K562 (cell line): ENCODE results near the gene PSMD14. TPM values are rescaled to one million over a fixed set of nuclear protein-coding genes. Genes with fewer than 3 reads are reported as not detected.

Source experiments
- ATAC-seq: fragments of 200-7000 bp; cut with Tn5 transposase; 3 replicates; pipeline ENCODE4 v1.9.1; 2020; ENCODE audit warnings: moderate library complexity
- BruUV-seq: library from RNA; stranded (reverse); fragments of 400-500 nt; replicated peaks from 2 replicates; lab custom pipeline; 2021; lab: Mats Ljungman, UMichigan
- CTCF ChIA-PET: fragments of 300-600 bp; formaldehyde crosslinking; extraction: SDS; loops from one replicate; lab custom pipeline; 2021; ENCODE audit warnings: low intra/inter-chr PET ratio; lab: Yijun Ruan, JAX
- POLR2A ChIA-PET: fragments of 300-600, 350-650 bp; sonication (Branson Sonifier 250); formaldehyde crosslinking; extraction: SDS; loops from one replicate; lab custom pipeline; 2021; ENCODE audit warnings: antibody characterized with exemption, inconsistent platforms; lab: Yijun Ruan, JAX
- DNase-seq, 4 experiments: peaks; one replicate each; pipeline versions ENCODE4 v3.0.0 to v3.0.0-alpha.2; 2011 to 2018; ENCODE audit warnings: low spot score in 3 of 4, mixed read lengths in 3 of 4; ENCODE audit errors: extremely low read depth in 1 of 4
- FAIRE-seq: peaks from 2 replicates; lab custom pipeline; 2011; peaks lifted over from hg19 to GRCh38; lab: Jason Lieb, UNC
- H2AFZ ChIP-seq: 2 replicates; pipeline ENCODE4 v1.6.0; 2011; ENCODE audit warnings: low read depth, low read length, control low read depth, inconsistent platforms
- H3K27ac ChIP-seq: fragments of 200-600 bp; 3 replicates; pipeline ENCODE4 v1.8.0; 2011; ENCODE audit warnings: low read depth, mild to moderate bottlenecking, control low read depth, inconsistent platforms, low read length, moderate library complexity, mixed read lengths; ENCODE audit errors: extremely low read depth
- H3K27me3 ChIP-seq, 2 experiments: fragments of 300-600 bp in 1 of 2; 2 replicates in 1 of 2; 3 replicates in 1 of 2; pipeline versions ENCODE4 v1.6.0 to v1.8.0; 2011; ENCODE audit warnings: inconsistent platforms in 2 of 2, low read length in 2 of 2, mild to moderate bottlenecking in 1 of 2, mixed read lengths in 1 of 2, moderate library complexity in 1 of 2; ENCODE audit not compliant: control insufficient read depth in 2 of 2, insufficient read depth in 2 of 2
- H3K36me3 ChIP-seq: fragments of 300-600 bp; 3 replicates; pipeline ENCODE4 v1.8.0; 2011; ENCODE audit warnings: mild to moderate bottlenecking, low read length, inconsistent platforms; ENCODE audit not compliant: control insufficient read depth, insufficient read depth
- H3K4me1 ChIP-seq, 2 experiments: fragments of 200-600 bp in 1 of 2; replicated peaks in 1 of 2; 2 replicates in 1 of 2; 3 replicates in 1 of 2; pipeline versions ENCODE4 v1.5.1 to v1.8.0; 2011; ENCODE audit warnings: inconsistent platforms in 2 of 2, low read length in 2 of 2, mild to moderate bottlenecking in 1 of 2, mixed read lengths in 1 of 2, moderate library complexity in 1 of 2; ENCODE audit not compliant: control insufficient read depth in 2 of 2, insufficient read depth in 2 of 2
- H3K4me2 ChIP-seq: 2 replicates; pipeline ENCODE4 v1.6.1; 2011; ENCODE audit warnings: low read length, control low read depth, inconsistent platforms, mixed read lengths; ENCODE audit not compliant: insufficient read depth
- H3K4me3 ChIP-seq: fragments of 200-600 bp; sonication (generic), shearing (Covaris generic); 2 replicates; pipeline ENCODE4 v1.5.1; 2016; ENCODE audit warnings: control low read depth, inconsistent platforms
- H3K79me2 ChIP-seq: fragments of 200-600 bp; 3 replicates; pipeline ENCODE4 v1.8.0; 2011; ENCODE audit warnings: low read length, inconsistent platforms; ENCODE audit not compliant: control insufficient read depth, insufficient read depth
- H3K9ac ChIP-seq, 2 experiments: 2 replicates each; pipeline versions ENCODE4 v1.6.0 to v1.6.1; 2011; ENCODE audit warnings: low read depth in 2 of 2, low read length in 2 of 2, control low read depth in 1 of 2, inconsistent platforms in 1 of 2, mild to moderate bottlenecking in 1 of 2, mixed read lengths in 1 of 2; ENCODE audit not compliant: insufficient read depth in 1 of 2
- H3K9me1 ChIP-seq: one replicate; pipeline ENCODE4 v1.6.0; 2011; ENCODE audit warnings: inconsistent platforms, mild to moderate bottlenecking, low read length, moderate library complexity; ENCODE audit not compliant: control insufficient read depth, insufficient read depth
- H3K9me3 ChIP-seq: replicated peaks from 2 replicates; pipeline ENCODE4 v1.5.1; 2011; ENCODE audit warnings: low read depth, low read length, inconsistent platforms; ENCODE audit not compliant: control insufficient read depth, insufficient read depth
- H4K20me1 ChIP-seq: replicated peaks from 2 replicates; pipeline ENCODE4 v1.6.1; 2011; ENCODE audit warnings: low read length, inconsistent platforms, mixed read lengths; ENCODE audit not compliant: control insufficient read depth, insufficient read depth
- ATF7 ChIP-seq: fragments of 450-650 bp; IDR thresholded peaks from 2 replicates; pipeline ENCODE4 v1.7.1; 2014; ENCODE audit warnings: mild to moderate bottlenecking, moderate library complexity
- CBFA2T3 ChIP-seq: fragments of 450-650 bp; IDR thresholded peaks from 2 replicates; pipeline ENCODE4 v1.6.1; 2017
- FOSL1 ChIP-seq: fragments of 200-800 bp; sonication (Bioruptor generic); conservative IDR thresholded peaks from 2 replicates; pipeline ENCODE4 v1.6.1; 2016; ENCODE audit warnings: missing genetic modification characterization, missing compliant biosample characterization
- GATA2 ChIP-seq: sonication (generic); formaldehyde crosslinking; IDR thresholded peaks from 2 replicates; pipeline ENCODE4 v1.4.0; 2020; ENCODE audit warnings: mild to moderate bottlenecking, missing genetic modification reagents
- HLTF ChIP-seq: fragments of 450-650 bp; IDR thresholded peaks from 2 replicates; pipeline ENCODE4 v1.6.1; 2016
- IRF2 ChIP-seq: sonication (generic); formaldehyde crosslinking; IDR thresholded peaks from 2 replicates; pipeline ENCODE4 v1.8.1; 2022; ENCODE audit warnings: mild to moderate bottlenecking, missing genetic modification reagents
- MECOM ChIP-seq: fragments of 250-450 bp; sonication (Bioruptor Pico); IDR thresholded peaks from 2 replicates; pipeline ENCODE4 v1.8.0; 2022; ENCODE audit warnings: inconsistent platforms
- MTA1 ChIP-seq: fragments of 450-650 bp; IDR thresholded peaks from 2 replicates; pipeline ENCODE4 v1.6.1; 2017; ENCODE audit warnings: borderline replicate concordance
- NR2C1 ChIP-seq, 2 experiments: fragments of 450-650 bp; IDR thresholded peaks; 2 replicates each; pipeline ENCODE4 v1.6.1; 2017; ENCODE audit warnings: mild to moderate bottlenecking in 2 of 2, antibody characterized with exemption in 1 of 2, inconsistent platforms in 1 of 2, missing compliant biosample characterization in 1 of 2, missing genetic modification characterization in 1 of 2
- OTX1 ChIP-seq: fragments of 450-650 bp; formaldehyde crosslinking; IDR thresholded peaks from 2 replicates; pipeline ENCODE4 v1.4.0; 2022; ENCODE audit warnings: mild to moderate bottlenecking
- POLR2A ChIP-seq: fragments of 450-650 bp; conservative IDR thresholded peaks from 2 replicates; pipeline ENCODE4 v1.6.1; 2016
- SRSF9 ChIP-seq: fragments of 200-400 bp; formaldehyde crosslinking; IDR thresholded peaks from 2 replicates; pipeline ENCODE4 v1.6.1; 2017; ENCODE audit warnings: low read depth, low read length, borderline replicate concordance
- ZBTB2 ChIP-seq: fragments of 450-650 bp; IDR thresholded peaks from 2 replicates; pipeline ENCODE4 v1.6.1; 2016; ENCODE audit warnings: antibody characterized with exemption
- ZBTB7A ChIP-seq: IDR thresholded peaks from 2 replicates; pipeline ENCODE4 v1.6.1; 2011; ENCODE audit warnings: low read depth, mild to moderate bottlenecking, low read length, moderate library complexity, borderline replicate concordance; ENCODE audit not compliant: control insufficient read depth
- ZKSCAN8 ChIP-seq: fragments of 200-800 bp; sonication (Bioruptor generic); IDR thresholded peaks from 2 replicates; pipeline ENCODE4 v1.6.1; 2016; ENCODE audit warnings: missing genetic modification characterization, missing compliant biosample characterization
- ZNF445 ChIP-seq: fragments of 250-450 bp; sonication (Bioruptor Pico); IDR thresholded peaks from 2 replicates; pipeline ENCODE4 v1.4.0; 2020; ENCODE audit warnings: low read depth, mild to moderate bottlenecking, moderate library complexity
- ZSCAN29 ChIP-seq: fragments of 450-650 bp; IDR thresholded peaks from 2 replicates; pipeline ENCODE4 v1.6.1; 2017
- WGBS: fragments of 100-300 bp; shearing (Covaris generic); methylation state at CpG from one replicate; pipeline ENCODE4 v1.1.6; 2016; ENCODE audit warnings: low coverage, mixed read lengths; ENCODE audit not compliant: insufficient coverage; ENCODE audit errors: missing lambda C conversion rate; 5-methylcytosine and 5-hydroxymethylcytosine counted together
- in situ Hi-C: fragments of 300-500 bp; cut with MboI; formaldehyde crosslinking; loops from 4 replicates; pipeline ENCODE4 v1.15.0; 2018; ENCODE audit warnings: inconsistent platforms, mixed read lengths
- intact Hi-C: fragments of 100-400 bp; cut with micrococcal nuclease; formaldehyde crosslinking; loops from 2 replicates; pipeline ENCODE4 v1.14.2; 2022
- polyA plus RNA-seq, 8 experiments: library from polyadenylated mRNA; depleted of rRNA in 4 of 8; stranded (reverse) in 5 of 8; unstranded in 3 of 8; fragments of >200 nt; fragmentation: Nextera tagmentation in 2 of 8; fragmentation: Illumina TruSeq in 1 of 8; extraction: Ambion mirVana in 2 of 8; extraction: Trizol in 1 of 8; gene quantifications; 2 replicates each; pipeline versions ENCODE4 v1.2.1 to v1.2.3, GENCODE V29; 2011 to 2014; ENCODE audit warnings: inconsistent platforms in 1 of 8, missing spikeins in 1 of 8
- total RNA-seq, 7 experiments: library from RNA; depleted of rRNA in 6 of 7; stranded (reverse); fragments of >200 nt in 6 of 7; fragmentation: Illumina TruSeq in 2 of 7; extraction: Trizol in 2 of 7; gene quantifications; 2 replicates each; pipeline versions ENCODE4 v1.2.1 to v1.2.3, GENCODE V29; 2011 to 2021; ENCODE audit warnings: low replicate concordance in 1 of 7
- TF ChIP-seq, protein P1 (sequence below): fragments of 450-650 bp; formaldehyde crosslinking; conservative IDR thresholded peaks from 2 replicates; pipeline ENCODE4 v1.4.0; 2022; ENCODE audit warnings: mild to moderate bottlenecking, missing genetic modification characterization
- TF ChIP-seq, protein P2 (sequence below): fragments of 250-450 bp; sonication (Bioruptor Pico); IDR thresholded peaks from 2 replicates; pipeline ENCODE4 v1.5.0; 2020; ENCODE audit warnings: mild to moderate bottlenecking, borderline replicate concordance

The PSMD14 gene
- total and polyA plus RNA-seq, 9 of the 15 experiments (the other 6 are each of a cell fraction or from before 2014, with no cell fraction given): 151 to 515 (median 228) TPM

- no TSS peak for BruUV-seq
- Histone ChIP-seq H3K4me3 (no peak overlapping the region), H3K36me3 (peaks cover 62% of the 10 kb centered on the region), H3K9me1 (no peaks in the 10 kb centered on the region), H3K27ac (no peak overlapping the region), H3K4me2 (no peak overlapping the region), H3K9me3 (no peaks in the 10 kb centered on the region), H2AFZ (no peak overlapping the region), H3K9ac (no peak overlapping the region), H3K79me2 (no peaks in the 10 kb centered on the region; the same call in 2 of the 3 replicates), H3K4me1 (no peaks in the 10 kb centered on the region), H4K20me1 (no peaks in the 10 kb centered on the region), H3K27me3 (no peaks in the 10 kb centered on the region)
- CTCF ChIA-PET: no interaction called here
- WGBS: 94% methylated on average over 3 of the region's 3 CpGs
- DNase-seq (no peak), ATAC-seq (no peak), FAIRE-seq (no peak)
- intact Hi-C loops (no loop called here), in situ Hi-C loops (no loop called here)
- POLR2A ChIA-PET: interaction anchor here (0.6 kb wide), 1 partner anchor 8 kb away, joined by 3 read pairs; no protein-coding TSS in a partner anchor
- TF ChIP-seq IRF2 (no peak), ATF7 (no peak), OTX1 (CRISPR knock-in tag) (no peak), ZKSCAN8 (CRISPR knock-in tag) (no peak), ZBTB7A (no peak), ZSCAN29 (no peak), POLR2A (no peak), ZBTB2 (no peak), MTA1 (no peak), SRSF9 (no peak), FOSL1 (tag) (no peak), HLTF (no peak), GATA2 (CRISPR knock-in tag) (no peak), MECOM (CRISPR knock-in tag) (no peak), CBFA2T3 (no peak), NR2C1 (IDR thresholded peaks at IDR 0.05) (no peak), NR2C1 (tag; IDR thresholded peaks at IDR 0.05) (no peak), ZNF445 (no peak)
- TF ChIP-seq, protein P1, sequence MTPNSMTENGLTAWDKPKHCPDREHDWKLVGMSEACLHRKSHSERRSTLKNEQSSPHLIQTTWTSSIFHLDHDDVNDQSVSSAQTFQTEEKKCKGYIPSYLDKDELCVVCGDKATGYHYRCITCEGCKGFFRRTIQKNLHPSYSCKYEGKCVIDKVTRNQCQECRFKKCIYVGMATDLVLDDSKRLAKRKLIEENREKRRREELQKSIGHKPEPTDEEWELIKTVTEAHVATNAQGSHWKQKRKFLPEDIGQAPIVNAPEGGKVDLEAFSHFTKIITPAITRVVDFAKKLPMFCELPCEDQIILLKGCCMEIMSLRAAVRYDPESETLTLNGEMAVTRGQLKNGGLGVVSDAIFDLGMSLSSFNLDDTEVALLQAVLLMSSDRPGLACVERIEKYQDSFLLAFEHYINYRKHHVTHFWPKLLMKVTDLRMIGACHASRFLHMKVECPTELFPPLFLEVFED (CRISPR knock-in tag): no peak
- TF ChIP-seq, protein P2, sequence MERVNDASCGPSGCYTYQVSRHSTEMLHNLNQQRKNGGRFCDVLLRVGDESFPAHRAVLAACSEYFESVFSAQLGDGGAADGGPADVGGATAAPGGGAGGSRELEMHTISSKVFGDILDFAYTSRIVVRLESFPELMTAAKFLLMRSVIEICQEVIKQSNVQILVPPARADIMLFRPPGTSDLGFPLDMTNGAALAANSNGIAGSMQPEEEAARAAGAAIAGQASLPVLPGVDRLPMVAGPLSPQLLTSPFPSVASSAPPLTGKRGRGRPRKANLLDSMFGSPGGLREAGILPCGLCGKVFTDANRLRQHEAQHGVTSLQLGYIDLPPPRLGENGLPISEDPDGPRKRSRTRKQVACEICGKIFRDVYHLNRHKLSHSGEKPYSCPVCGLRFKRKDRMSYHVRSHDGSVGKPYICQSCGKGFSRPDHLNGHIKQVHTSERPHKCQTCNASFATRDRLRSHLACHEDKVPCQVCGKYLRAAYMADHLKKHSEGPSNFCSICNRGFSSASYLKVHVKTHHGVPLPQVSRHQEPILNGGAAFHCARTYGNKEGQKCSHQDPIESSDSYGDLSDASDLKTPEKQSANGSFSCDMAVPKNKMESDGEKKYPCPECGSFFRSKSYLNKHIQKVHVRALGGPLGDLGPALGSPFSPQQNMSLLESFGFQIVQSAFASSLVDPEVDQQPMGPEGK (CRISPR knock-in tag): no peak
Observed at GRCh38 chr2:161381546-161381945, 73.3 kb downstream of the PSMD14 start.
